IMR-90 (cell line): ENCODE data around the gene CALU.

Experiments used
- BHLHE40 ChIP-seq: fragments of 150-350 bp; IDR thresholded peaks from 2 replicates; pipeline ENCODE4 v1.6.1; 2016; ENCODE audit warnings: mild to moderate bottlenecking, low read depth, low read length
- CEBPB ChIP-seq: IDR thresholded peaks from 2 replicates; pipeline ENCODE4 v1.6.1; 2012; ENCODE audit warnings: low read depth, low read length, improper control_type of control experiment
- CHD1 ChIP-seq: IDR thresholded peaks from 2 replicates; pipeline ENCODE4 v1.6.1; 2012; ENCODE audit warnings: low read depth, low read length, improper control_type of control experiment
- FOS ChIP-seq: fragments of 150-350 bp; IDR thresholded peaks from 2 replicates; pipeline ENCODE4 v1.6.1; 2016; ENCODE audit warnings: low read depth, low read length
- MXI1 ChIP-seq: IDR thresholded peaks from 2 replicates; pipeline ENCODE4 v1.6.1; 2012; ENCODE audit warnings: low read depth, mild to moderate bottlenecking, low read length, moderate library complexity, borderline replicate concordance
- POLR2A ChIP-seq: IDR thresholded peaks from 2 replicates; pipeline ENCODE4 v1.6.1; 2012; ENCODE audit warnings: mild to moderate bottlenecking, low read depth, low read length
- RAD21 ChIP-seq: IDR thresholded peaks from 2 replicates; pipeline ENCODE4 v1.6.1; 2012; ENCODE audit warnings: low read length, improper control_type of control experiment
- TF ChIP-seq, protein P1 (sequence below): conservative IDR thresholded peaks from 2 replicates; pipeline ENCODE4 v1.5.1; 2012; ENCODE audit warnings: mild to moderate bottlenecking, low read depth, low read length, improper control_type of control experiment

DNA sequence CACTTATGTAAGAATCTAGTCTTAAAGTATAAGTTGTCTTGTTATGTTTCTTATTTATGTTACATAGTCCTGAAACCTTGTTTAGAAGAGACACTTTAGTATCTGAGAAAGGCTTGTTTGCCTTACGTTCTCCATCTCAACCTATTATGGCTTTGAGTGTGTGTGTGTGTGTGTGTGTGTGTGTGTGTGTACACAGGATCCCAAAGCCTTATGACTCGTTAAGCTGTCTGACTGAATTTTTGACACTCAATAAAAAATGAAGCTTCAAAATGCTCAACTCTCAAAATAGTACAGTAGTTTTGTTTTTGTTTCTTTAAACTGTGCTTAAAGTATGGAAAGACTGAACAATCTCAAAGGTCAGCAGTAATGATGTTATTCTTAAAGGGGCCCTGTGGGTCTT lies 18.0 kb downstream of the CALU start:
- TF ChIP-seq, protein P1, sequence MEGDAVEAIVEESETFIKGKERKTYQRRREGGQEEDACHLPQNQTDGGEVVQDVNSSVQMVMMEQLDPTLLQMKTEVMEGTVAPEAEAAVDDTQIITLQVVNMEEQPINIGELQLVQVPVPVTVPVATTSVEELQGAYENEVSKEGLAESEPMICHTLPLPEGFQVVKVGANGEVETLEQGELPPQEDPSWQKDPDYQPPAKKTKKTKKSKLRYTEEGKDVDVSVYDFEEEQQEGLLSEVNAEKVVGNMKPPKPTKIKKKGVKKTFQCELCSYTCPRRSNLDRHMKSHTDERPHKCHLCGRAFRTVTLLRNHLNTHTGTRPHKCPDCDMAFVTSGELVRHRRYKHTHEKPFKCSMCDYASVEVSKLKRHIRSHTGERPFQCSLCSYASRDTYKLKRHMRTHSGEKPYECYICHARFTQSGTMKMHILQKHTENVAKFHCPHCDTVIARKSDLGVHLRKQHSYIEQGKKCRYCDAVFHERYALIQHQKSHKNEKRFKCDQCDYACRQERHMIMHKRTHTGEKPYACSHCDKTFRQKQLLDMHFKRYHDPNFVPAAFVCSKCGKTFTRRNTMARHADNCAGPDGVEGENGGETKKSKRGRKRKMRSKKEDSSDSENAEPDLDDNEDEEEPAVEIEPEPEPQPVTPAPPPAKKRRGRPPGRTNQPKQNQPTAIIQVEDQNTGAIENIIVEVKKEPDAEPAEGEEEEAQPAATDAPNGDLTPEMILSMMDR, result no peak
- TF ChIP-seq CEBPB (no peak), FOS (no peak), POLR2A (no peak), CHD1 (no peak), RAD21 (no peak), MXI1 (no peak), BHLHE40 (no peak)
